Measurements from ENCODE around the gene RSPH10B2.
"Not testable (repeated sequence)": the region's sequence is repeated elsewhere in the genome, so short reads cannot be mapped to it uniquely, and the experiment has no call there.

DNA sequence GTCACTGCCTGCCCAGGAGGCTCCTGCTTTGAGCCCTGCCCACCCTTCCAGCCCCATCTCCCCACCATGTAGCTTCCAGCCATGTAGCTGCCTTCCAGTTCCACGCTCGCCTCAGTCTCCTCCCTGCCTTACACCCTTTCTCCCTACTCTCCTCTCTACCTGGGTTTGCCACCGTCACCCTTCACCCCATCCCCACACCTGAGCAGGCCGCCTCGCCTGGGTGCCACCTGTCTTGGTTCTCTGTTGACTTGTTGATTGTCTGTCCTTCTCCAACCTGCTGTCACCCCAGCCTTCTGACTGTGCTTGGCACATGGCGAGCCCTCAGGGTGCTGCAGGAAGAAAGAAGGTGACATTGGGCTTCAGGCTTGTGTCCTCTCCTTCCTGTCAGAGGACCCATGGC, 3.7 kb upstream of the RSPH10B2 start:
- not testable (repeated sequence) for TF ChIP-seq HDAC2 (IDR thresholded peaks at IDR 0.05); RFX5 (IDR thresholded peaks at IDR 0.05); REST (IDR thresholded peaks at IDR 0.05); MAFK (IDR thresholded peaks at IDR 0.05; ENCODE audit: partially characterized antibody); HOXA7 (CRISPR knock-in tag; IDR thresholded peaks at IDR 0.05); TFCP2L1 (CRISPR knock-in tag; IDR thresholded peaks at IDR 0.05); POLR2A (IDR thresholded peaks at IDR 0.05; ENCODE audit: low read length); RAD21 (conservative IDR thresholded peaks at IDR 0.05 in 1 of 2, IDR thresholded peaks at IDR 0.05 in 1 of 2); RARB (CRISPR knock-in tag; IDR thresholded peaks at IDR 0.05); KDM1A (IDR thresholded peaks at IDR 0.05; ENCODE audit: low read depth); ESRRA (IDR thresholded peaks at IDR 0.05; ENCODE audit: borderline replicate concordance, low read length); TP53 (CRISPR knock-in tag; IDR thresholded peaks at IDR 0.05); SMC3 (IDR thresholded peaks at IDR 0.05)
- TF ChIP-seq, protein P1, sequence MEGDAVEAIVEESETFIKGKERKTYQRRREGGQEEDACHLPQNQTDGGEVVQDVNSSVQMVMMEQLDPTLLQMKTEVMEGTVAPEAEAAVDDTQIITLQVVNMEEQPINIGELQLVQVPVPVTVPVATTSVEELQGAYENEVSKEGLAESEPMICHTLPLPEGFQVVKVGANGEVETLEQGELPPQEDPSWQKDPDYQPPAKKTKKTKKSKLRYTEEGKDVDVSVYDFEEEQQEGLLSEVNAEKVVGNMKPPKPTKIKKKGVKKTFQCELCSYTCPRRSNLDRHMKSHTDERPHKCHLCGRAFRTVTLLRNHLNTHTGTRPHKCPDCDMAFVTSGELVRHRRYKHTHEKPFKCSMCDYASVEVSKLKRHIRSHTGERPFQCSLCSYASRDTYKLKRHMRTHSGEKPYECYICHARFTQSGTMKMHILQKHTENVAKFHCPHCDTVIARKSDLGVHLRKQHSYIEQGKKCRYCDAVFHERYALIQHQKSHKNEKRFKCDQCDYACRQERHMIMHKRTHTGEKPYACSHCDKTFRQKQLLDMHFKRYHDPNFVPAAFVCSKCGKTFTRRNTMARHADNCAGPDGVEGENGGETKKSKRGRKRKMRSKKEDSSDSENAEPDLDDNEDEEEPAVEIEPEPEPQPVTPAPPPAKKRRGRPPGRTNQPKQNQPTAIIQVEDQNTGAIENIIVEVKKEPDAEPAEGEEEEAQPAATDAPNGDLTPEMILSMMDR (IDR thresholded peaks at IDR 0.05), result not testable (repeated sequence)

All from A549 (cell line).